Measurements from ENCODE around the gene C11orf98. TPM values are rescaled to one million over a fixed set of nuclear protein-coding genes. Genes with fewer than 3 reads are reported as not detected.

C11orf98 gene
- total RNA-seq, 1 experiment from 2014 or later, result 154 TPM

GRCh38 chr11:62671236-62671607 is 6.2 kb upstream of the C11orf98 start:
- CTCF ChIA-PET, result interaction anchor here (0.6 to 1.9 kb wide), 15 partner anchors 8 to 128 kb away, joined by 3 to 13 read pairs (median 5); partner anchors contain the start of genes BSCL2, EML3, GNG3 and HNRNPUL2
- Mint-ChIP-seq H3K4me1 (peaks cover 29% of the 10 kb centered on the region), H3K4me3 (peak overlapping the region; percentile 98), H3K9me3 (no peaks in the 10 kb centered on the region), H3K27me3 (ENCODE audit: low read depth) (no peaks in the 10 kb centered on the region), H3K36me3 (peaks cover 34% of the 10 kb centered on the region), H3K27ac (peak overlapping the region; percentile 98)
- ATAC-seq (no peak; the same call in 1 of the 2 replicates), DNase-seq (ENCODE audit: low spot score) (no peak)
- POLR2A ChIA-PET, result interaction anchor here (0.6 to 2.8 kb wide), 17 partner anchors 12 to 185 kb away, joined by 3 to 35 read pairs (median 7); partner anchors contain the start of genes B3GAT3, BSCL2, GANAB and GNG3
- 0 out of 2 replicates have a peak, but pooled peaks have one; percentile 9 for TF ChIP-seq NFE2L1 (CRISPR knock-in tag; IDR thresholded peaks at IDR 0.05)
- 0 out of 2 replicates have a peak, but pooled peaks have one; percentile 54 for TF ChIP-seq ZNF281 (CRISPR knock-in tag; IDR thresholded peaks at IDR 0.05)
- TF ChIP-seq SMAD3 (CRISPR knock-in tag; IDR thresholded peaks at IDR 0.05; ENCODE audit: borderline replicate concordance), result no peak

- peaks cover 29% of the 10 kb centered on the region for H3K4me1 Mint-ChIP-seq
- peak overlapping the region; percentile 98 for H3K4me3 Mint-ChIP-seq
- ChIA-PET CTCF (interaction anchor here (0.6 to 2.6 kb wide), 7 partner anchors 11 to 245 kb away, joined by 3 to 8 read pairs (median 3); partner anchors contain the start of genes INTS5, SLC3A2 and TUT1), POLR2A (interaction anchor here (0.9 to 1.8 kb wide), 5 partner anchors 20 to 78 kb away, joined by 3 to 9 read pairs (median 5); partner anchors contain the start of genes B3GAT3, LRRN4CL and TUT1)
- ATAC-seq, result peak; percentile 1
- H3K9me3 Mint-ChIP-seq, result no peaks in the 10 kb centered on the region
- no peaks in the 10 kb centered on the region for H3K27me3 Mint-ChIP-seq (ENCODE audit: low read depth)
- H3K36me3 Mint-ChIP-seq, result peaks cover 31% of the 10 kb centered on the region
- H3K27ac Mint-ChIP-seq, result peak overlapping the region; percentile 95
- no peak for DNase-seq (ENCODE audit: low spot score)
- no peak for TF ChIP-seq ZNF317 (CRISPR knock-in tag; IDR thresholded peaks at IDR 0.05; ENCODE audit: borderline replicate concordance, low read depth)
- TF ChIP-seq PREB (CRISPR knock-in tag; IDR thresholded peaks at IDR 0.05; ENCODE audit: borderline replicate concordance), result no peak
- TF ChIP-seq MXD4 (CRISPR knock-in tag; IDR thresholded peaks at IDR 0.05; ENCODE audit: borderline replicate concordance), result no peak
- no peak for TF ChIP-seq NFATC4 (CRISPR knock-in tag; IDR thresholded peaks at IDR 0.05)
- no peak for TF ChIP-seq E2F5 (CRISPR knock-in tag; IDR thresholded peaks at IDR 0.05)
- TF ChIP-seq ERG (CRISPR knock-in tag; IDR thresholded peaks at IDR 0.05), result no peak
- TF ChIP-seq ZNF219 (CRISPR knock-in tag; IDR thresholded peaks at IDR 0.05; ENCODE audit: borderline replicate concordance), result no peak
- no peak for TF ChIP-seq NR3C1 (CRISPR knock-in tag; conservative IDR thresholded peaks at IDR 0.05; ENCODE audit: low read depth)
- no peak for TF ChIP-seq HMGXB4 (CRISPR knock-in tag; IDR thresholded peaks at IDR 0.05)
- TF ChIP-seq E2F1 (CRISPR knock-in tag; IDR thresholded peaks at IDR 0.05), result no peak
- no peak for TF ChIP-seq ZNF232 (CRISPR knock-in tag; IDR thresholded peaks at IDR 0.05)
- no peak for TF ChIP-seq SMAD4 (CRISPR knock-in tag; IDR thresholded peaks at IDR 0.05)
- TF ChIP-seq MYBL2 (CRISPR knock-in tag; IDR thresholded peaks at IDR 0.05), result no peak
- no peak for TF ChIP-seq CREM (CRISPR knock-in tag; IDR thresholded peaks at IDR 0.05)
- no peak for TF ChIP-seq RORB (CRISPR knock-in tag; IDR thresholded peaks at IDR 0.05)
- no peak for TF ChIP-seq ZNF425 (CRISPR knock-in tag; conservative IDR thresholded peaks at IDR 0.05)
- TF ChIP-seq ZMAT4 (CRISPR knock-in tag; IDR thresholded peaks at IDR 0.05), result no peak
- no peak for TF ChIP-seq ZNF416 (CRISPR knock-in tag; IDR thresholded peaks at IDR 0.05)
- no peak for TF ChIP-seq SOX15 (CRISPR knock-in tag; IDR thresholded peaks at IDR 0.05)
Measured at GRCh38 chr11:62669420-62670161, 4.6 kb upstream of the C11orf98 start.

Data from WTC11 (cell line).